Measurements from ENCODE around the gene PRDM13. TPM values are rescaled to one million over a fixed set of nuclear protein-coding genes. Genes with fewer than 3 reads are reported as not detected.

The PRDM13 gene
- total and polyA plus RNA-seq, 4 experiments from 2014 or later, result not detected

- CTCF ChIA-PET (ENCODE audit: partially characterized antibody), result no interaction called here
- H3K4me3 ChIP-seq (ENCODE audit: low read length in 2 of 2), result no peak overlapping the region
- intact Hi-C loops (cut with micrococcal nuclease), result no loop called here
Observed at GRCh38 chr6:99662616-99663015, 56.0 kb downstream of the PRDM13 start.

More at GRCh38 chr6:99662616-99663015, 56.0 kb downstream of the PRDM13 start:
- no peak overlapping the region for H3K4me3 Mint-ChIP-seq
- H3K9me3 ChIP-seq (ENCODE audit: control insufficient read depth in 1 of 2, low read length in 2 of 2), result no peaks in the 10 kb centered on the region
- H3K4me1 ChIP-seq (ENCODE audit: insufficient read depth, low read length), result no peaks in the 10 kb centered on the region
- H3K27me3 Mint-ChIP-seq, result peaks cover 1 to 2% of the 10 kb centered on the region in 2 donors
- DNase-seq, result no peak
- H3K27me3 ChIP-seq (ENCODE audit: insufficient read depth, low read length), result no peaks in the 10 kb centered on the region
- H3K36me3 ChIP-seq (ENCODE audit: insufficient read depth, low read length), result no peaks in the 10 kb centered on the region
- H3K9me3 Mint-ChIP-seq, result no peaks in the 10 kb centered on the region
- POLR2A ChIA-PET (ENCODE audit: partially characterized antibody), result no interaction called here
- H3K27ac ChIP-seq (ENCODE audit: low read depth, low read length), result no peak overlapping the region
- no peaks in the 10 kb centered on the region for H3K4me1 Mint-ChIP-seq
- no peak overlapping the region for H3K27ac Mint-ChIP-seq
- no peaks in the 10 kb centered on the region for H3K36me3 Mint-ChIP-seq

Other genes starting within 250 kb of the PRDM13 start
- gene COQ3, start 212.6 kb upstream of the PRDM13 start, total RNA-seq, result 1 to 10 TPM; 3.1 to 4.4 TPM
- gene COQ3, start 212.6 kb upstream of the PRDM13 start, polyA plus RNA-seq, result 1 to 10 TPM; 6.5 to 9.6 TPM
- gene PNISR, start 181.5 kb upstream of the PRDM13 start, total RNA-seq, result 100 to 1,000 TPM; 326 to 332 TPM
- gene PNISR, start 181.5 kb upstream of the PRDM13 start, polyA plus RNA-seq, result 10 to 100 TPM; 67.6 to 72.6 TPM
- gene USP45, start 91.4 kb upstream of the PRDM13 start, total RNA-seq, result 10 to 100 TPM; 13.5 to 15.4 TPM
- 1 to 10 TPM; 3.7 to 4.2 TPM for gene USP45, start 91.4 kb upstream of the PRDM13 start, polyA plus RNA-seq
- gene CCNC, start 38.2 kb upstream of the PRDM13 start, total RNA-seq, result 10 to 100 TPM; 41.3 to 42.7 TPM
- gene CCNC, start 38.2 kb upstream of the PRDM13 start, polyA plus RNA-seq, result 10 to 100 TPM; 46.4 to 76.6 TPM

Data from CD4-positive, alpha-beta memory T cell (primary cell).